PC-3 (cell line): ENCODE results near the gene CNNM1.

Experiments used
- EZH2 ChIP-seq: fragments of 300-600 bp; sonication (generic); IDR thresholded peaks from one replicate; pipeline ENCODE4 v1.6.1; 2017; ENCODE audit warnings: antibody characterized with exemption, mild to moderate bottlenecking, low read length; ENCODE audit not compliant: unreplicated experiment
- EZH2phosphoT487 ChIP-seq: fragments of 300-600 bp; sonication (generic); IDR thresholded peaks from 2 replicates; pipeline ENCODE4 v1.6.1; 2018; ENCODE audit warnings: mild to moderate bottlenecking, antibody characterized with exemption, low read length, borderline replicate concordance
- TF ChIP-seq, protein P1 (sequence below): fragments of 300-600 bp; sonication (generic); conservative IDR thresholded peaks from 2 replicates; pipeline ENCODE4 v1.5.1; 2017; ENCODE audit warnings: antibody characterized with exemption, low read depth, mild to moderate bottlenecking, low read length

DNA sequence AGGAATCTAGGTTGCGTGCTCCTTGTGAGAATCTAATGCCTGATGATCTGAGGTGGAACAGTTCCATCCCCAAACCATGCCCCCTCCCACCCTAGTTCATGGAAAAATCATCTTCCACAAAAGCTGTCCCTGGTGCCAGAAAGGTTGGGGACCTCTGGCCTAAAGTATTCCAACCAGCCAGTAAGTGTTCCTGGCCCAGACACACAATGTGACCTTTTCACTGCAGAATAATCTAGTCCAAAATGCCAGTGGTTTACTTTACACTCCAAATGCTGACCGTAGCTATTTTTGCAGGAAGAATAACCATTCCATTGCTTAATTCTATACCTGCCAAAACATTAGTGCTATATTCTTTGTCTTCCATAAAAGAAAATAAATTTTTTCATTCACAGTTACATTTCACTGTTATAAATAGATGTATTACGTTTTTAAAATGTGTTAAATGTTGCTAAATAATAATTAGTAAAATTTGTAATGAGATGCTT lies 10.4 kb downstream of the CNNM1 start:
- no peak for TF ChIP-seq EZH2
- TF ChIP-seq, protein P1, sequence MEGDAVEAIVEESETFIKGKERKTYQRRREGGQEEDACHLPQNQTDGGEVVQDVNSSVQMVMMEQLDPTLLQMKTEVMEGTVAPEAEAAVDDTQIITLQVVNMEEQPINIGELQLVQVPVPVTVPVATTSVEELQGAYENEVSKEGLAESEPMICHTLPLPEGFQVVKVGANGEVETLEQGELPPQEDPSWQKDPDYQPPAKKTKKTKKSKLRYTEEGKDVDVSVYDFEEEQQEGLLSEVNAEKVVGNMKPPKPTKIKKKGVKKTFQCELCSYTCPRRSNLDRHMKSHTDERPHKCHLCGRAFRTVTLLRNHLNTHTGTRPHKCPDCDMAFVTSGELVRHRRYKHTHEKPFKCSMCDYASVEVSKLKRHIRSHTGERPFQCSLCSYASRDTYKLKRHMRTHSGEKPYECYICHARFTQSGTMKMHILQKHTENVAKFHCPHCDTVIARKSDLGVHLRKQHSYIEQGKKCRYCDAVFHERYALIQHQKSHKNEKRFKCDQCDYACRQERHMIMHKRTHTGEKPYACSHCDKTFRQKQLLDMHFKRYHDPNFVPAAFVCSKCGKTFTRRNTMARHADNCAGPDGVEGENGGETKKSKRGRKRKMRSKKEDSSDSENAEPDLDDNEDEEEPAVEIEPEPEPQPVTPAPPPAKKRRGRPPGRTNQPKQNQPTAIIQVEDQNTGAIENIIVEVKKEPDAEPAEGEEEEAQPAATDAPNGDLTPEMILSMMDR = no peak
- no peak for TF ChIP-seq EZH2phosphoT487
